HL-60/S4 treated with phorbol 12-myristate 13-acetate at 8.2 ng/mL for 4 days and 3 days (cell line): ENCODE data around the gene GNAS-AS1.

Experiments used
- in situ Hi-C: fragments of 300-500 bp; cut with MboI; formaldehyde crosslinking; loops from 2 replicates; pipeline ENCODE4 v1.15.0; 2022; ENCODE audit warnings: low sequenced_read_pairs

GNAS-AS1 gene

DNA sequence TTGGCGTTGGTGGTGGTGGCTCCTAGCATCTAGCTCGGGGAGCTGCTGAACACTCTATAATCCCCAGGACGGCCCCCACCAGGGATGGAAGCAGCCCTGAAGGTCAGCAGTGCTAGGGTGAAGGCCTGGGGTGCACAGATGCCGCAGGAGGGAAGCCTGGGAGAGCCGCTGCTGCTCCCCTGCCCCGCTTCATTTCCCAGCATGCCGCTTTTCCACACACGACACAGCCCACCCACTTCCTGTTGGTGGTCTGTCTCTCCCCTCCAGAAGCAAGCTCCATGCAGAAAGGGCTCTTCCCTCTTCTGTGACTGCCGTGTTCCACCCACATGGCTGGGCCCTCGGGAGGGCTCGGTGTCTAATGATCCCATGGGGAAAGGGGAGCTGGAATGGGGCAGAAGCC, 35.3 kb downstream of the GNAS-AS1 start:
- in situ Hi-C loops = no loop called here

- in situ Hi-C loops = no loop called here
Observed at GRCh38 chr20:58813369-58813768, 37.3 kb downstream of the GNAS-AS1 start.

GRCh38 chr20:58811334-58811733, 39.4 kb downstream of the GNAS-AS1 start:
- in situ Hi-C loops = no loop called here

DNA sequence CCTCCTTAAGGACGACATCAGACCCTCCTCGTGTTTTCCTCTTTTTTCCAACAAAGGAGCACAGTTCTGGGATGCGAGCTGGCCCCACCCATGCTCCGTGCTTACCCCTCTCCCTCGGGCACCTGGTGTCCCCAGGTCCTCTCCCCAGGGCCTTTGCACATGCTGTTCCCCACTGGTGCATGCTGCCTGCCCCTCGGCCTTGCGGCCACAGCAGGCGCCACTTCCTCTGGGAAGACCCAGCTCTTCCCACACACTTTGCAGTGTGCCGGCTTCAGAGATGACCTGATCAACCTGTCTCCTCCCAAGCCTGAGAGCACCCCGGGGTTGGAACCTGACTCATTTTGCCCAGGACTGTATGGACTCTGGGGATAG, 39.8 kb downstream of the GNAS-AS1 start:
- in situ Hi-C loops = no loop called here

- in situ Hi-C loops = no loop called here
Observed at GRCh38 chr20:58810116-58810878, 40.4 kb downstream of the GNAS-AS1 start.

DNA sequence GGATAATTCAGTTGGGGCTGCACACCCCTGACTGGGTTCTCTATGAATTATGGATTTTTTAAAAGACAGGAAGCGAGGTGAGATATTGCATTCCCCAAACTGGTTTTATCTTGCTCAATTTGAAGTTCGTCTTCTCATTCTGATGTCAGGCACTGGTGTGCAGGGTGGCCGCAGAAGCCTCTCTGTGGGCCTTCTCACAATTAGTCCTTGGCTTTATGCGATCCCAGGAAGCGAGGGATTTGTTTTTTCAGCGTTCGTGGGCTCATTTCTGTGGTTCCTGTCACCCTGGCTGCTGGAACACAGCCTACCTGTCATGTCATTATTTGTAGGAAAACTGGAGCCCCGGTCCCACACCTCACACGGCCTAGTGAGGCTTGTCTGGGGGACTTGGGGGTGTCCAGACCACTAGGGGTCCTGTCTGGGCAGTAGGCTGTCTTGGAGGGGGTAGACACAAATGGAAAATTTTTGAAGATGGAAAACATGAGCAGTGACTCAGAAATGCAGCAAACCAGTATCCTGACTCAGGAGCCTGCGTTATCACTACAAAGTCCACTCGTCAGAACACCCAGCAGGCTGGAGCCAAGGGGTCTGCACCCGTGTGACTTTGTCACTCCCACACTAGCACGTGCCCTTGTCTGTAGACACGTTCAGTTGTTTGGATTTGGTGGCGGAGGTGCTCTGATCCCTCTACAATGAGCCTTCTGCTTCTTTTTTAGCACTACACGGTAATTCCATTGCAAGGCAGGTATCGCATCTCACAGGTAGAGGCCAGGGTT, 42.2 kb downstream of the GNAS-AS1 start:
- in situ Hi-C loops = no loop called here

DNA sequence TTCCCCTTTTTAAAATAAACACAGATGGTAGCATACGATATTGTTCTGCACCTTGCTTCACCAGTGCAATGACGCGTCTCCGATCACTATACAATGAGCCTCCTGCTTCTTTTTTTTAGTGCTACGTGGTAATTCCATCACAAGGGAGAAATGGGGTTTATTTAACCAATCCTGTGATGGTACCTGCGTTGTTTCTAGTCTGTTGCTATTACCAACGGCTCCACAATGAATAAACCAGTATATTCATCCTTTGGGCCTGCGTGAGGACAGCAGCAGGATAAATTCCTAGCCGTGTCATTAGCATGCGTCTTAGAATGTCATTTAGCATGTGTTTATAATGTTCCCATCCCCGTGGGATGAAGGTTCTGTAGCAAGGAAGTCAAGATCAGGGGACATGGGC, 42.9 kb downstream of the GNAS-AS1 start:
- in situ Hi-C loops = no loop called here

DNA sequence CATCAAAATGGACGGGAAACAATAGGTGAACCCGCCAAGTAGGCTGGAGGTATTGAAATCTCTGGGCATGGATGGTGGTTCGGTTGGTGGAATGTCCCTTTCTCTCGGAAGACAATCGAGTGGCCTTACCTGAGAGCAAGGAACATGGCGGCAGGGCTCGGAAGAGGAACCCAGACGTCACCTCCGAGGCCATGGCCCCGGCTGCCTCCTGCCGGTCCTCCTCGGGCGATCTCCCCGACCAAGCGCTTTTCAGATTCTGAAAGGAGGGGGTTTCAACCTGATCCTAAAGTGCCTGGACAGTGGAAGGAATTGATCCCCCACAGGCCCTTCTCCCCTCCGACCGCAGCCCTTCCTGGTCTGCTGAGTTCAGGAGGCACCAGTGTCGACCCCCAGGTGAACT, 47.2 kb downstream of the GNAS-AS1 start:
- in situ Hi-C loops = no loop called here

GRCh38 chr20:58802061-58802460, 48.6 kb downstream of the GNAS-AS1 start:
- in situ Hi-C loops = no loop called here

DNA sequence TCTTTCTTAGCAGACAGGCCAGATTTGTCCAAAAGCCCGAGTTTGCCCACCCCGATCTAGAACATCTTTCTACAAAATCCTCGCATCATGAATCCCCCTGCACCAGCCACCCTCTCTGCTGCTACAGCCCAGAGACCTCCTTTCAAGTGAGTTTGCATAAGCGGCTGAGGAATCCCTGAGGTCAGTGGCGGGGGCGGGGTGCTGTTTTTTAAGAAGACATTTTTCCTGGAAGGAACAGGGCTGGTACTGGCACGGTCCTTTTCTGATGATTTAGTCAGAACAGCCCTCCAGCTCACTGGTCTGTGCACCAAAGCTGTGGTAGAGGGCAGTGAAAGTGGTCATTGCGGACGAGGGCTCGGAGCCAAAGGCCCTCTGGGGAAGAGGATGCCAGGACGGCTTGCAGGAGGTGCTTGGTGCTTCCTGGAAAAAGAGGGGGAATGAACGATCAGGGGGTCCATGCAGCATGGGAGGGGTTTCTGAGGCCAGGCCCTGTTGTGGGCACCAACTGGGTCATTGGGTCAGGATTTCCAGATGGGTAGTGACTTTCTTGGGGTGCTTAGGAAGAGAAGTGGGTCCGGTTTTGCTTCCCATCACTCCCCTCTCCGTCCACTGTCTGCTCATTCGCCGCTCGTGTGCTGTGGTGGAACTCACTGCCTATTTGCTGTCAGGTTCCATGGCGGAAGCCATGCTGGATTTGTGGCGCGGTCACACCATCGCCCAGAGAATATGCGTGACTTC, 50.4 kb downstream of the GNAS-AS1 start:
- in situ Hi-C loops = no loop called here

DNA sequence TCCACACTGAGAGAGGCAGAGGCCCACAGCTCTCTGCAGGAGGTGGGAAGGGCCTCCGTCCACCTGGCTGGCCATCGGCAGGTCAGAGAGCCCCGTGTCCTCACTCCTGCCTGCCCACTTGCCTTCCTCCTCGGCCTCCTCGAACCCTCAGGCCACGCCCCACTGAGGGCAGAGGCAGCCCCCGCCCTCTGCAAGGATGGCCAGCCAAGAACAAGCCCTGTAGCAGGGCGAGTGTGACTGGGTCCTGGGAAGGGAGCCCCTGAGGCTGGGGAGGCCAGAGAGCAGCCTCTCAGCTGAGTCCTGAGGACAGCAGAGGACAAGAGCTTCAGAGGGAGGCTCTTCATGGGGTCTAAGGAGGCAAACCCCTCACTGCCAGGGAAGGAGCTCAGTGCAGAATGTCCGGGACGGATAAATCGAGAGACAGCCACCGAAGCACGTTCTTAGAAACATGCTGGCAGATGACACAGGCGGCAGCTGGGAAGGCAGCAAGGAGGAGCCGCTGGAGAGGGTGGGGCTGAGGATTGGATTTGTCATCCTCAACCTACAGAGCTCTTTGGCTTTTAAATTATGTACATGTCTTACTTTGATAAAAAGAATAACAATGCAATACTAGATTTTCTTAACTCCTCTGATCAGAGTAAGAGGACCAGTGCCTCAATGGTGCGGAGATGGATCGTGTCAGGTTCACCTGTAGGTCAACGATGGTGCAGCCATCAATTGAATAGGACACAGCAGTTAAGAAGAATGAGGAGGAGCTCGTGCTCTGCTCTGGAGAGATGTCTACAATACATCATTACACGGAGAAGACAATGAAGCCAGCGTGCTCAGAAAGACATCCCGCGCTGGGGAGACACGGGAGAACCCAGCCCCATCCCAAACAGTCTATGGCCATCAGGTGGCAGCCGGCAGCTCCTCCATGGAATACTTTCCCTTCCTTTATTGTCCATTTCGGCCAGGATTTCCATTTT, 53.0 kb downstream of the GNAS-AS1 start:
- in situ Hi-C loops = no loop called here

GRCh38 chr20:58795923-58796245, 54.8 kb downstream of the GNAS-AS1 start:
- in situ Hi-C loops = no loop called here

DNA sequence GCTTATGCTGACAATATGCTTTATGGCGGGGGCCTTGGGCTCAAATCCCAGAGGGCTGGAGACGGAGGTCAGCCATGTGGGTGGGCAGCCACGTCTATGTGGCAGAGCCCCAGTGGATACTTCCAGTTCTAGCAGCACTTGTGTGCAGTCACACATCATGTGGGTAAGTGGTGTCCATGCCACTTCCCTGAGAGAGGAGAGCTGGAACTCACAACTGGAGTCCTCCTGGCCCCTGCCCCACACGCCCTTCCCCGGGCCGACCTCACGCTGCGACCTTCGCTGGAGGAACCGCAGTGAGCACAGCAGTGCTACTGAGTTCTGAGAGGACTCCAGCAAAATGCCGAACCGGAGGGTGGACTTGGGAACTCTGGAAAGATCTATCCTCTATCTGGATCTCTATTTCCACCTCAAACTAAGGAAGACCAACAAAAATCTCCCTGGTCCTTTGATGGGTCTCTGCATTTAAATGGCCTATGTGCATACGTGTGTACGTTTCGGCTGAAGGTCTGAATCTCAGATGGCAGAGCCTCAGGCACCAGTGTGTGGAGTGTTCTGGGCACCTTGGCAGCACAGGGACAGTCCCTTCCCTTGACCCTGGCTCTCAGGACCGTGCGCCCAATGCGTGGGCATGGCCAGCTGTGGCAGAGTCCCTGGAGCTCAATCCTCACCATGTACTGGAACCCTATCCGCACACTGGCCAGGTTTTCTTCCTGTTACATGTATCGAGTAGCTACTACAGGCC, 55.4 kb downstream of the GNAS-AS1 start:
- in situ Hi-C loops = no loop called here

- in situ Hi-C loops = no loop called here
Observed at GRCh38 chr20:58794510-58795180, 56.1 kb downstream of the GNAS-AS1 start.

GRCh38 chr20:58793512-58794420, 56.9 kb downstream of the GNAS-AS1 start:
- in situ Hi-C loops = no loop called here

GRCh38 chr20:58792426-58792825, 58.3 kb downstream of the GNAS-AS1 start:
- in situ Hi-C loops = no loop called here

GRCh38 chr20:58791286-58791685, 59.4 kb downstream of the GNAS-AS1 start:
- in situ Hi-C loops = no loop called here

DNA sequence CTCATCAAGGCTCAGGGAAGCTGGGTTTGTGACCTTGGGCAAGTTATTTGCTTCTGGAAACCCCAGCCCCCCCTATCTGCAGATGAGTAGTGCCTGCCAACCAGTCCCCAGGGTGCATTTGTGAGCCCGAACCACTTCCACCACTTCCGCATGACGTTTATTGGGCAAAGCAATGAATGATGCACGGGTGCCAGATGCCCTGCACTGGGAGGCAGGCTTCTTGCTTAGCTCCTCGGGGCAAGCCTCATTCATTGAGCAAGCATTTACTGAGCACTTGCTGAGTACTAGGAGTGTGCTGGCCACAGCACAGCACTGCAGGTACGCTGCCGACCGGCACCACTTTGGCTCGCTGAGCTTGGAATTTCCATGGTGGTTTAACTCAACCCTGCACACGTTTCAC, 60.2 kb downstream of the GNAS-AS1 start:
- in situ Hi-C loops = no loop called here
